GM21825 (cell line): ENCODE data around the gene CORIN.
"Not testable (repeated sequence)": the region's sequence is repeated elsewhere in the genome, so short reads cannot be mapped to it uniquely, and the experiment has no call there.

Experiments used
- ATAC-seq: cut with Tn5 transposase; IDR thresholded peaks from one replicate; pipeline ENCODE4 v1.9.1; 2021; ENCODE audit warnings: mild to moderate bottlenecking, moderate library complexity; ENCODE audit not compliant: unreplicated experiment

CORIN gene

GRCh38 chr4:47771020-47771419 lies 66.8 kb downstream of the CORIN start:
- ATAC-seq, result no peak

DNA sequence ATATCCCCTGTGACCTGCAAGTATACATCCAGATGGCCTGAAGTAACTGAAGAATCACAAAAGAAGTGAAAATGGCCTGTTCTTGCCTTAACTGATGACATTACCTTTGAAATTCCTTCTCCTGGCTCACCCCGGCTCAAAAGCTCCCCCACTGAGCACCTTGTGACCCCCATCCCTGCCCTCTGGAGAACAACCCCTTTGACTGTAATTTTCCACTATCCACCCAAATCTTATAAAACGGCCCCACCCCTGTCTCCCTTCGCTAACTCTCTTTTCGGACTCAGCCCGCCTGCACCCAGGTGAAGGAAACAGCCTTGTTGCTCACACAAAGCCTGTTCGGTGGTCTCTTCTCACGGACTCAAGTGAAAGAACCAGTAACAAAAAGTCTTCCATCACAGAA lies 69.9 kb downstream of the CORIN start:
- ATAC-seq, result not testable (repeated sequence)

- no peak for ATAC-seq
Observed at GRCh38 chr4:47763279-47763678, 74.6 kb downstream of the CORIN start.

GRCh38 chr4:47762376-47763266 lies 75.2 kb downstream of the CORIN start:
- no peak for ATAC-seq

DNA sequence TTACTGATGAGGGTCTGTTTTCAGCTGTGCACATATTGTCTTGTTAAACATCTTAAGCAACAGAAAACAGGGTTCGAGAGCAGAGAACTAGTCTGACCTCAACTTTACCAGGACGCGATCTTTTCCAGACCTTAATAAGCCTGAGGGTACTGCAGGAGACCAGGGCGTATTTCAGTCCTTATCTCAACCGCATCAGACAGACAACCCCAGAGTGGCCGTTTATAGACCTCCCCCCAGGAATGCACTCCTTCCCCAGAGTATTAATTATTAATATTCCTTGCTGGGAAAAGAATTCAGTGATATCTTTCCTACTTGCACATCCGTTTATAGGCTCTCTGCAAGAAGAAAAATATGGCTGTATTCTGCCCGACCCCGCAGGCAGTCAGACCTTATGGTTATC lies 84.6 kb downstream of the CORIN start:
- not testable (repeated sequence) for ATAC-seq

GRCh38 chr4:47752214-47752613 lies 85.7 kb downstream of the CORIN start:
- ATAC-seq, result no peak

- ATAC-seq, result no peak
Observed at GRCh38 chr4:47750788-47751187, 87.1 kb downstream of the CORIN start.

GRCh38 chr4:47749858-47750257 lies 88.0 kb downstream of the CORIN start:
- ATAC-seq, result no peak

DNA sequence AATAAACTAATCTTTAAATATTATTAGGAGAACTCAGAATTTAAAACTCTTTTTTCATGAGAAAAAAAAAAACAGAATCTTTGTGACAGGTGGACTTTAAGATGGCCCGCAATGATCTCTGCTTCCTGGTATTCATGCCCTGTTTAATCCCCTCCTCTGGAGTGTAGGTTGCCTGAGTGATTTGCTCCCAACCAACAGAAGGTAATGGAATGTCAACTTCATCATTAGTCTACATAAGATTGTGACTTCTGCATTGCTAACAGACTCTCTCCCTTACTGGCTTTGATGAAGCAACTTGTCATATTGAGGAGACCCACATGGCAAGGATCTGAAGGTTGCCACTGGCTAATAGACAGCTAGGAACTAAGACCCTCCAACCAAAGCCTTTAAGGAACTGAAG lies 88.8 kb downstream of the CORIN start:
- ATAC-seq, result no peak

DNA sequence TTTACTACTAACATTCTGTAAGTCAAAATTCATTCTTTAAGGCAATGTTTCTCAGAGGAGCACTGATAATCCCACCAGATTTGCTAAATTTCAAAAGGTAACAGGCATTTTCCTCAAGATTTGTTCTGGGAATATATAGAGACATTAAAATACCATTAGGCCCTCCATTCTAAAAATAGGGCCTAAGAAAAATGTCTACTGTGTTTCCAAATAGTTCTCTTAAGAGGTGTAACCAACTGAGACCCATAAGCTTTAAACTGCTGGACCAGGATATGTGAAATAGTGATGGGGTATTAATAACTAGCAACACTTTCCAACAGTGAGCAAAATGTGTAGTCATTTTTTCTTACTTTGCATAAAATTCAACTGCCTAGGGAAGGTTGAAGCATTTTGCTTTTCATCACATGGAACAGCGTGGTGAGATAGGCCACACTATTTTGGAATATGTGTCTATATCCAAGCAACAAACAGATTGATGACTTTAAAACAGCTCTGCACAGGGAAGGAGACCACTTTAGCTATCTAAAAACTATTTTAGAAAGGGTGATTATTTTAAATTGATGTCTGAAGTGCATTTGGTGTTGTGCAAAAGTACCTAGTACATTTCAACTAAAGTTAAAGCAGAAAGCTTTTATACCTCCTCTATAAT lies 89.9 kb downstream of the CORIN start:
- no peak for ATAC-seq

DNA sequence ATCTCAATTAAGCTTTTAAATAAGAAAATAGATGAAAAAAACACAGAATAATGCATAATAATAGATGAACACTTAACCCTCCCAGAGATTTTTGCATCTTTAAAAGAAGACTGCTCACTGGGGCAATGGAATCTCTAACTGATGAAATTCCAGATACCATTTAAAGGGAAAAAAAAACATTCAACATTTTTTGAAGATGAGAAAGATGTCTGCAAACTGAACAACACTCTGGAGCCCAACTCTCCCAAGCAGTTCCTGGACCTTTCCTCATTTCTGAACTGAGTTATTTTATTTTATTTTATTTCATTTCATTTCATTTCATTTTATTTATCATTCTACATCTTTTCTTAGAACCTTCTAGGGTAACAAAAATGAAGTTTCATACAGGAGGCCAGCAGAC lies 90.7 kb downstream of the CORIN start:
- ATAC-seq, result no peak

DNA sequence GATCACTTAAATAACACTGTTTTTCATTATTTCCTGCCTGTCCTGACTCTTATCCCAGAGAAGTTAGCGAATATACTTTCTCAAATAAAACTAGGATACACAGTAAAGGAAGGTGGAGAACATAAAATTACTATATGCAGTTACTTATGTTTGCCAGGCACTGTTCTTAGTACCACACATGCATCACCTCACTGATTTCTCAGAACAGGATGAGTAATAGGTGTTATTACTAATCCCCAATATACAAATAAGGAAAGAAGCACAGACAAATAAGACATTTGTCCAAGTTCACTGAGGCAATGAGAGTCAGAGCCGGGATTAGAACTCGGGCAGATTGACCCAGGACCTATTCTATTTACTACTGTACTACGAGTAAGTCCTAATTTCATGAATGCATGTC lies 91.7 kb downstream of the CORIN start:
- ATAC-seq, result no peak

- no peak for ATAC-seq
Observed at GRCh38 chr4:47744843-47745382, 93.0 kb downstream of the CORIN start.

DNA sequence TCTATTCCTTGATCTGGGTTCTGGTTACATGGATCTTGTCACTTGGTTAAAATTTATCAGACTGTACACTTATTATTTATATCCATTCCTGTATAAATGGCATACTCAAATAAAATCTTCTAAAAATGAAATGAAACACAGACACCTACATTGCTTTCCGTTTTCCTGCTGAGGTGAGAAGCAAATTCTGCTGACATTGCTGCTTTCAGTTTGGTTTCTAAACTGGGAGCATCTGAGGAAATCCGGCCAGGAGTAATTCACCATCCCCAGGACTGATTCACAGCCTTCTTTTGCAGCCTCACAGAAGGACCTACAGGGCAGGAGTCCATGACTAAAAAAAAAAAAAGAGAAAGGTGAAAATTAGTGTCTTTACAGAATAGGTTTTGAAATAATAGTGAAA lies 93.6 kb downstream of the CORIN start:
- ATAC-seq, result no peak

GRCh38 chr4:47741200-47741599 lies 96.7 kb downstream of the CORIN start:
- no peak for ATAC-seq

DNA sequence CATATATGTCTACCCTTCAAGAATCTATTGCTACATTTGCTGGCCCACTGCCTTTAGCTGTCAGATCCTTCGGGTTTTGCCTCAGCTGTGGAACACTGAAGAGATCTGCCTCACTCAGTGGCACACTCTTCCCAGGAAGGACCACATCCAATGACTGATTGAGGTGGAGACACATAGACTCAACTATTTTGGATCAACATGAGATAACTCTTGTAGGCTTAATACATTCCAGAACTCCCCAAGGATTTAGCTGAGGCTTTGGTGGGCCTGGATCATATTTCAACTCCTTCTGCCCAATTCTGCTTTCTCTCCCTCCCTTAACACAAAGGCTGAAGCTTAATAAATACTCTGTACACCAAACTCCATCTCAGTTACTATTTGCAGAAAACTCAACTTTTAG lies 100.5 kb downstream of the CORIN start:
- no peak for ATAC-seq

- ATAC-seq, result no peak
Observed at GRCh38 chr4:47736555-47736954, 101.3 kb downstream of the CORIN start.

GRCh38 chr4:47736146-47736545 lies 101.7 kb downstream of the CORIN start:
- ATAC-seq, result no peak

GRCh38 chr4:47733302-47734175 lies 104.3 kb downstream of the CORIN start:
- ATAC-seq, result no peak

DNA sequence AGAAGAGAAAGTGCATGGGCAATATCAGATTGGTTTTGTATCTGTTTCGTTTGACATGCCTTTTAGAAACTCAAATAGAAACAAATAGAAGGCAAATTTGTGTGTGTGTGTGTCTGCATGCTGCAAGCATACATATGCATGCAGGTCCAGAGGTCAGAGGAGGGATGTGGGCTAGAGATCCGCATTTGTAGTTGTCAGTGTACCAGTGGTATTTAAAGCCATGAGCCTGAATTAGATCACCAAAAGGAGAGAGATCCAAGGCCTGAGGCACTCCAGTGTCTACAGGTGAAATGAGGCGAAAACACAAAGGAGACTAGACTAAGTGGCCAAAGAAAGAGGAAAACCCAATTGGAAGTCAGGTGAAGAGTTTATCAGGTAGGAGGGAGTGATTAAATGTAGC lies 106.7 kb downstream of the CORIN start:
- ATAC-seq, result no peak

- no peak for ATAC-seq
Observed at GRCh38 chr4:47729131-47729680, 108.7 kb downstream of the CORIN start.
